Measurements from ENCODE around the gene AP1M1.
A peak's percentile ranks its signal among the peaks of the same experiment; 100 is the strongest.
"Not testable (repeated sequence)": the region's sequence is repeated elsewhere in the genome, so short reads cannot be mapped to it uniquely, and the experiment has no call there.

The AP1M1 gene

DNA sequence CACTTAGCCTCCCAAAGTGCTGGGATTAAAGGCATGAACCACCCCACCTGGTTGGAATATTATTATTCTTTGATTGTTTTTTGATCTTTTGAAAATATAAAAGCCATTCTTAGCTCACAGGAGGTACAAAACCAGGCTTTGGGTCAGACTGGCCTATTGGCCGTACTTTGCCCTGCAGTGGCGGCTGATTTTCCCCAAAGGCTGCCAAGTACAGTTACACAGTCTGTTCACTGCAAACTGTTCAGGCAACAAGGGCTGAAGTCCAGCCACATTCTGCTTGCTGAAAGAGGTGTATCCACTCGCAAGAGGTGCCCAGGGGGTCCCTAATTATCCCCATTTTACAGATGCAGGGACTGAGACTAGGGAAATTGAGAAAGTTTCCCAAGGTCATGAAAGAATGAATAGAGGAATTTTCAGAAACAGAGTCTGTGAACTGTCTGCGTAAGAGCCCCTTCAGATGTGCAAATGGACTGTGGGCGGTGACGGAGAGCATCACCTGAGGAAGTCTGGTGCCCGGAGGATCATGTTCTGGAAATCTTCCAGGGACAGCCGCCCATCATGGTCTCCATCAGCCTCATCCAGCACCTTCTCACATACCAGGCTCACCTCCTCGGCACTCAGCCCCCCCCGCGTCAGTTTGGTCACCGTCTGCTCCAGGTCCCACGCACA, 33.4 kb upstream of the AP1M1 start:
- no peaks in the 10 kb centered on the region for H3K27me3 ChIP-seq (ENCODE audit: control insufficient read depth, insufficient read depth, low read length)
- H3K4me2 ChIP-seq (ENCODE audit: low read length) = no peak overlapping the region
- no peaks in the 10 kb centered on the region for H3K36me3 ChIP-seq (ENCODE audit: insufficient read depth, low read length)
- H3K4me1 ChIP-seq (ENCODE audit: control insufficient read depth, insufficient read depth, low read length) = peaks cover 14% of the 10 kb centered on the region
- H3K4me3 ChIP-seq (ENCODE audit: low read length) = no peak overlapping the region
- H3K9me3 ChIP-seq (replicated peaks; ENCODE audit: low read length) = no peaks in the 10 kb centered on the region
- no peak overlapping the region for H3K9ac ChIP-seq (ENCODE audit: low read depth, low read length)

DNA sequence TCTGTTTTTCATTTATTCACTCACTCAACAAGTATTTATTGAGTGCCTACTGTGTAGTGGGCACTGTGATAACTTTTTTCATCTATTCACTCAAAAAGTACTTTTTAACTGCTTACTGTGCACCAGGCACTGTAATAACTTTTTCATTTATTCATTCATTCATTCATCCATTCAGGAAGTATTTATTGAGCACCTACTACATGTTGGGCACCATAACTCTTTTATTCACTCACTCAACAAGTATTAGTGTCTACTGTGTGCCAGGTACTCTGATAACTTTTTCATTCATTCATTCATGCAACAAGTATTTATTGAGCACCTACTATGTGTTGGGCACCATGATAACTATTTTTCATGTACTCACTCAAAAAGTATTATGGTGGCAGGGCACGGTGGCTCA, 31.3 kb upstream of the AP1M1 start:
- Histone ChIP-seq H3K27me3 (ENCODE audit: control insufficient read depth, insufficient read depth, low read length) (no peaks in the 10 kb centered on the region), H3K4me1 (ENCODE audit: control insufficient read depth, insufficient read depth, low read length) (peaks cover 3% of the 10 kb centered on the region), H3K4me3 (ENCODE audit: low read length) (no peak overlapping the region), H3K9me3 (replicated peaks; ENCODE audit: low read length) (no peaks in the 10 kb centered on the region), H3K36me3 (ENCODE audit: insufficient read depth, low read length) (no peaks in the 10 kb centered on the region), H3K4me2 (ENCODE audit: low read length) (no peak overlapping the region), H3K9ac (ENCODE audit: low read depth, low read length) (no peak overlapping the region)

DNA sequence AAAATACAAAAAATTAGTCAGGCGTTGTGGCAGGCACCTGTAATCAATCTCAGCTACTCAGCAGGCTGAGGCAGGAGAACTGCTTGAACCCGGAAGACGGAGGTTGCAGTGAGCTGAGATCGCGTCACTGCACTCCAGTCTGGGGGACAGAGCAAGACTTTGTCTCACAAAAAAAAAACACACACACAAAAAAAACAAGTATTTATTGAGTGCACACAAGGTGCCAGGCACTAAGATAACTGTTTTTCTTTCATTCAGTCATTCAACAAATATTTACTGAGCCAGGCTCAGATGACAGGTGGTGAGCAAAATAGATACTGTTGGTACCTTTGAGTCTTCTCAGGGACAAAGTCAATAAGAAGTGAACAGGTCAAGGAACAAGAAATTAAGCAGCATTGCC, 30.7 kb upstream of the AP1M1 start:
- H3K9me3 ChIP-seq (replicated peaks; ENCODE audit: low read length) = no peaks in the 10 kb centered on the region
- no peak overlapping the region for H3K4me3 ChIP-seq (ENCODE audit: low read length)
- H3K36me3 ChIP-seq (ENCODE audit: insufficient read depth, low read length) = no peaks in the 10 kb centered on the region
- H3K9ac ChIP-seq (ENCODE audit: low read depth, low read length) = no peak overlapping the region
- no peaks in the 10 kb centered on the region for H3K27me3 ChIP-seq (ENCODE audit: control insufficient read depth, insufficient read depth, low read length)
- H3K4me2 ChIP-seq (ENCODE audit: low read length) = no peak overlapping the region
- H3K4me1 ChIP-seq (ENCODE audit: control insufficient read depth, insufficient read depth, low read length) = no peaks in the 10 kb centered on the region

DNA sequence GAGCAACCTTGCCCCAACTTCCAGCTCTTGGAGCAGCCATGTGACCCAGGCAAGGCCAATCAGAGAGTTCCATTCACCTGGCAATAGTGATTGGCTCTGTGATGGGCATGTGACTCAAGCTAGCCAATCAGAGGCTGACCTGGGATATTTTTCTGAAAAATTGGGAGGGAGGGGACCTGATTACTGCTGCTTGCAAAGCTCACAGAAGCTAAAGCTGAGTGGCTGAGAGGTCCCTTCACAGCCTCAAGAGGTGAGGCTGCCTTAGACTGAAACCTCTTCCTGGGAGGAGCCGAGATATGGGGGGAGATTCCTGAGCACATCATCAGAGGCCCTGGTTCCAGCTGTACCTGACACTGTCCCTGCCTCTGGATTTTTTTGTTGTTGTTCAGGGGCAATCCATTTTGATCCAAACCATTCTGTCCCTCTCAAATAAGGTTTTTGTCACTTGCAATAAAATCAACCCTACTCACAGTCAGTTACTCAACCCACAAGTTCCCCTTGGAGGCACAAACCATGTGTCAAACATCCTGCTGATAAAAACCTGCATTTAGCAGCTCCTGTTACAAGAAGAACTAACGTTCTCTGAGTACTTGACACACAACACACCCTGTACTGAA, 29.1 kb upstream of the AP1M1 start:
- no peak overlapping the region for H3K4me3 ChIP-seq (ENCODE audit: low read length)
- no peak overlapping the region for H3K4me2 ChIP-seq (ENCODE audit: low read length)
- H3K4me1 ChIP-seq (ENCODE audit: control insufficient read depth, insufficient read depth, low read length) = peaks cover 8% of the 10 kb centered on the region

DNA sequence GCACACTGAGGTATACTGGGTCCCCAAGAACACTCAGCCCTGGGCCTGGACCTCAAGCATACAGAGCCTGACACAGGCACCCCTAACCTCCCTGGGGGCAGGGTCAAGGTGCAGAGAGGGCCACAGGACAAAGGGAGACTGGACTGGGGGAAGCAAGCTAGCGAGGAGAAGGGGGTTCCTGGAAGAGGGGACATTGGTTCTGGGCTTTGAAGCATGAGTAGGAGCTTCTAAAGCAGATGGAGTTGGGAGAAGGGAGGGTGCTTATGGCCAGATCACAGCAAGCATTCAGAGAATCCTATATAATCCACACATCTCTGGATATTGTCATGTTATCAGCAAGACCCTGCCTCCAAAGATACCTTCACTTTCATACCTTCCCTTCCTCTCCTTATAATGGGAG, 27.6 kb upstream of the AP1M1 start:
- Histone ChIP-seq H3K27me3 (ENCODE audit: control insufficient read depth, insufficient read depth, low read length) (no peaks in the 10 kb centered on the region), H3K4me1 (ENCODE audit: control insufficient read depth, insufficient read depth, low read length) (peaks cover 8% of the 10 kb centered on the region), H3K9me3 (replicated peaks; ENCODE audit: low read length) (no peaks in the 10 kb centered on the region), H3K9ac (ENCODE audit: low read depth, low read length) (no peak overlapping the region), H3K4me3 (ENCODE audit: low read length) (no peak overlapping the region), H3K36me3 (ENCODE audit: insufficient read depth, low read length) (no peaks in the 10 kb centered on the region), H3K4me2 (ENCODE audit: low read length) (no peak overlapping the region)

More for the DNA sequence above, 29.1 kb upstream of the AP1M1 start:
- Histone ChIP-seq H3K9ac (ENCODE audit: low read depth, low read length) (no peak overlapping the region), H3K9me3 (replicated peaks; ENCODE audit: low read length) (no peaks in the 10 kb centered on the region), H3K36me3 (ENCODE audit: insufficient read depth, low read length) (no peaks in the 10 kb centered on the region), H3K27me3 (ENCODE audit: control insufficient read depth, insufficient read depth, low read length) (no peaks in the 10 kb centered on the region)

GRCh38 chr19:16175954-16176353, 21.8 kb upstream of the AP1M1 start:
- peaks cover 18% of the 10 kb centered on the region for H3K4me1 ChIP-seq (ENCODE audit: control insufficient read depth, insufficient read depth, low read length)
- no peaks in the 10 kb centered on the region for H3K27me3 ChIP-seq (ENCODE audit: control insufficient read depth, insufficient read depth, low read length)
- no peaks in the 10 kb centered on the region for H3K9me3 ChIP-seq (replicated peaks; ENCODE audit: low read length)
- H3K4me3 ChIP-seq (ENCODE audit: low read length) = no peak overlapping the region
- H3K9ac ChIP-seq (ENCODE audit: low read depth, low read length) = no peak overlapping the region
- H3K36me3 ChIP-seq (ENCODE audit: insufficient read depth, low read length) = no peaks in the 10 kb centered on the region
- H3K4me2 ChIP-seq (ENCODE audit: low read length) = no peak overlapping the region

DNA sequence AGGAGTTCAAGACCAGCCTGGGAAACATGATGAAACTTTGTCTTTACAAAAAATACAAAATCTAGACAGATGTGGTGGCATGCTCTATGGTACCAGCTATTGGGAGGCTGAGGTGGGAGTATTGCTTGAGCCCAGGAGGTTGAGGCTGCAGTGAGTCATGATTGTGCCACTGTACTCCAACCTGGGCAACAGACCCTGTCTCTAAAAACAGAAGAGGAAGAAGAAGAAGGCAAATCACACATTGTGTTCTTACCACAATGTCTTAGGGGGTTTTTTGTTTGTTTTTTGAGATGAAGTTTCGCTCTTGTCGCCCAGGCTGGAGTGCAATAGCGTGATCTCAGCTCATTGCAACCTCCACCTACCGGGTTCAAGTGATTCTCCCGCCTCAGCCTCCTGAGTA, 18.8 kb upstream of the AP1M1 start:
- H3K4me3 ChIP-seq (ENCODE audit: low read length); H3K36me3 ChIP-seq (ENCODE audit: insufficient read depth, low read length); H3K4me2 ChIP-seq (ENCODE audit: low read length); H3K9me3 ChIP-seq (replicated peaks; ENCODE audit: low read length); H3K9ac ChIP-seq (ENCODE audit: low read depth, low read length); H3K27me3 ChIP-seq (ENCODE audit: control insufficient read depth, insufficient read depth, low read length): not testable (repeated sequence)
- H3K4me1 ChIP-seq (ENCODE audit: control insufficient read depth, insufficient read depth, low read length) = peaks cover 11% of the 10 kb centered on the region

DNA sequence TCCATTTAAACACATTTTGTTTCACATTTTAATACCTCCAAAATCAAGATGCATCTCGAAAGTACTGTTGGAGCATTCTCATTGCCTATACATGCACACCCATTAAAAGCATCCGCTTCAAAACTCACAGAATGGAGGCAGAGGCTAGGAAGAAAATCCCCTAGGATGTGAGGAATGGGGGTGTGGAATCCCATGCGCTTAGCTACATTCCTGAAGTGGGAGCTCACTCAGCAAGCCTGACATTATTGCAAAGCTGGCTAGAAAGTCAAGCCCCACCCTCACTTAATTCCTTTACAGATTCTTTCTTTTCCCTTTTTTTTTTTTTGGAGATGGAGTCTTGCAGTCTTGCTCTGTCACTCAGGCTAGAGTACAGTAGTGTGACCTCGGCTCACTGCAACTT, 17.1 kb upstream of the AP1M1 start:
- peaks cover 14% of the 10 kb centered on the region for H3K4me1 ChIP-seq (ENCODE audit: control insufficient read depth, insufficient read depth, low read length)
- no peaks in the 10 kb centered on the region for H3K27me3 ChIP-seq (ENCODE audit: control insufficient read depth, insufficient read depth, low read length)
- H3K36me3 ChIP-seq (ENCODE audit: insufficient read depth, low read length) = no peaks in the 10 kb centered on the region
- no peaks in the 10 kb centered on the region for H3K9me3 ChIP-seq (replicated peaks; ENCODE audit: low read length)
- H3K9ac ChIP-seq (ENCODE audit: low read depth, low read length) = peak overlapping the region; percentile 44
- no peak overlapping the region for H3K4me3 ChIP-seq (ENCODE audit: low read length)
- H3K4me2 ChIP-seq (ENCODE audit: low read length) = peak overlapping the region; percentile 5

GRCh38 chr19:16184665-16185122, 13.0 kb upstream of the AP1M1 start:
- no peaks in the 10 kb centered on the region for H3K27me3 ChIP-seq (ENCODE audit: control insufficient read depth, insufficient read depth, low read length)
- no peaks in the 10 kb centered on the region for H3K9me3 ChIP-seq (replicated peaks; ENCODE audit: low read length)
- H3K36me3 ChIP-seq (ENCODE audit: insufficient read depth, low read length) = peaks cover 23% of the 10 kb centered on the region
- H3K4me2 ChIP-seq (ENCODE audit: low read length) = peak overlapping the region; percentile 80
- peak overlapping the region; percentile 66 for H3K4me3 ChIP-seq (ENCODE audit: low read length)
- H3K9ac ChIP-seq (ENCODE audit: low read depth, low read length) = peak overlapping the region; percentile 47
- H3K4me1 ChIP-seq (ENCODE audit: control insufficient read depth, insufficient read depth, low read length) = peaks cover 17% of the 10 kb centered on the region

- H3K4me2 ChIP-seq (ENCODE audit: low read length) = peak within 1 kb of the TSS; percentile 86
- peaks cover 28% of the 10 kb centered on the region for H3K36me3 ChIP-seq (ENCODE audit: insufficient read depth, low read length)
- H3K9ac ChIP-seq (ENCODE audit: low read depth, low read length) = peak within 1 kb of the TSS; percentile 96
- no peaks in the 10 kb centered on the region for H3K27me3 ChIP-seq (ENCODE audit: control insufficient read depth, insufficient read depth, low read length)
- peaks cover 13% of the 10 kb centered on the region for H3K4me1 ChIP-seq (ENCODE audit: control insufficient read depth, insufficient read depth, low read length)
- H3K9me3 ChIP-seq (replicated peaks; ENCODE audit: low read length) = no peaks in the 10 kb centered on the region
- H3K4me3 ChIP-seq (ENCODE audit: low read length) = peak within 1 kb of the TSS; percentile 94
These were observed 12.5 kb upstream of the AP1M1 start, which contains the start of gene FAM32A for GRCh38 chr19:16185123-16185767. TSS of gene FAM32A (plus strand) at chr19:16185410. CDS start at chr19:16185443, 33 bp downstream.

DNA sequence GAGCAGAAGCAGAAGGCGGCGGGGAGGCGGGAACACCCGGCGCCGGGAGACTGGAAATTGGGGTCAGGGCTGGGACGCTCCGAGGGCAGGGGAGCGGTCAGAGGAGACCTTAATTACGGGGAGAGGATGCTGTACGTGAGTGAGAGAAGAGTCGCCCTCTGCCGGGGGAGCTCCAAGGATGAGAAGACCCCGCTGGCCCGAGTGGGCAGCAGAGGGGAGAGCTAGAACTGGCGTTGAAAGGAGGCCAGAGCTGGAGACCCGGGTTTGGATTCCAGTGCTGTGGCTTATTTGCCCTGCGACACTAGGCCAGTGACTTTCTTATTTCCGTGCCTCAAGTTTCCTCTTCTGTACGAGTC, 12.0 kb upstream of the AP1M1 start:
- Histone ChIP-seq H3K9ac (ENCODE audit: low read depth, low read length) (peak overlapping the region; percentile 96), H3K4me2 (ENCODE audit: low read length) (peak overlapping the region; percentile 86), H3K9me3 (replicated peaks; ENCODE audit: low read length) (no peaks in the 10 kb centered on the region), H3K4me1 (ENCODE audit: control insufficient read depth, insufficient read depth, low read length) (peaks cover 8% of the 10 kb centered on the region), H3K4me3 (ENCODE audit: low read length) (peak overlapping the region; percentile 94), H3K27me3 (ENCODE audit: control insufficient read depth, insufficient read depth, low read length) (no peaks in the 10 kb centered on the region), H3K36me3 (ENCODE audit: insufficient read depth, low read length) (peaks cover 33% of the 10 kb centered on the region)
